HL-60 (cell line): ENCODE data around the gene ZNF277.

Experiments used
- CTCF ChIP-seq: IDR thresholded peaks from one replicate; pipeline ENCODE4 v1.5.1; 2011; ENCODE audit warnings: low read length, control low read depth, inconsistent platforms; ENCODE audit not compliant: insufficient read depth
- GABPA ChIP-seq: IDR thresholded peaks from 2 replicates; pipeline ENCODE4 v1.6.1; 2012; ENCODE audit warnings: low read depth
- POLR2AphosphoS5 ChIP-seq: IDR thresholded peaks from 2 replicates; pipeline ENCODE4 v1.6.1; 2012; ENCODE audit warnings: low read depth
- TF ChIP-seq, protein P1 (sequence below): IDR thresholded peaks from 2 replicates; pipeline ENCODE4 v1.6.1; 2012; ENCODE audit warnings: low read depth; ENCODE audit not compliant: insufficient replicate concordance

- TF ChIP-seq CTCF (no peak), POLR2AphosphoS5 (no peak), GABPA (no peak)
- TF ChIP-seq, protein P1, sequence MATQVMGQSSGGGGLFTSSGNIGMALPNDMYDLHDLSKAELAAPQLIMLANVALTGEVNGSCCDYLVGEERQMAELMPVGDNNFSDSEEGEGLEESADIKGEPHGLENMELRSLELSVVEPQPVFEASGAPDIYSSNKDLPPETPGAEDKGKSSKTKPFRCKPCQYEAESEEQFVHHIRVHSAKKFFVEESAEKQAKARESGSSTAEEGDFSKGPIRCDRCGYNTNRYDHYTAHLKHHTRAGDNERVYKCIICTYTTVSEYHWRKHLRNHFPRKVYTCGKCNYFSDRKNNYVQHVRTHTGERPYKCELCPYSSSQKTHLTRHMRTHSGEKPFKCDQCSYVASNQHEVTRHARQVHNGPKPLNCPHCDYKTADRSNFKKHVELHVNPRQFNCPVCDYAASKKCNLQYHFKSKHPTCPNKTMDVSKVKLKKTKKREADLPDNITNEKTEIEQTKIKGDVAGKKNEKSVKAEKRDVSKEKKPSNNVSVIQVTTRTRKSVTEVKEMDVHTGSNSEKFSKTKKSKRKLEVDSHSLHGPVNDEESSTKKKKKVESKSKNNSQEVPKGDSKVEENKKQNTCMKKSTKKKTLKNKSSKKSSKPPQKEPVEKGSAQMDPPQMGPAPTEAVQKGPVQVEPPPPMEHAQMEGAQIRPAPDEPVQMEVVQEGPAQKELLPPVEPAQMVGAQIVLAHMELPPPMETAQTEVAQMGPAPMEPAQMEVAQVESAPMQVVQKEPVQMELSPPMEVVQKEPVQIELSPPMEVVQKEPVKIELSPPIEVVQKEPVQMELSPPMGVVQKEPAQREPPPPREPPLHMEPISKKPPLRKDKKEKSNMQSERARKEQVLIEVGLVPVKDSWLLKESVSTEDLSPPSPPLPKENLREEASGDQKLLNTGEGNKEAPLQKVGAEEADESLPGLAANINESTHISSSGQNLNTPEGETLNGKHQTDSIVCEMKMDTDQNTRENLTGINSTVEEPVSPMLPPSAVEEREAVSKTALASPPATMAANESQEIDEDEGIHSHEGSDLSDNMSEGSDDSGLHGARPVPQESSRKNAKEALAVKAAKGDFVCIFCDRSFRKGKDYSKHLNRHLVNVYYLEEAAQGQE: no peak
These were observed 16.4 kb upstream of the ZNF277 start for GRCh38 chr7:112190120-112190519.
